Psoas muscle (tissue), 8 donors: ENCODE measurements around the gene IFNA4. TPM values are rescaled to one million over a fixed set of nuclear protein-coding genes. Genes with fewer than 3 reads are reported as not detected.
"Not testable (repeated sequence)": the region's sequence is repeated elsewhere in the genome, so short reads cannot be mapped to it uniquely, and the experiment has no call there.

ENCODE experiments used
- ATAC-seq, 4 donors: fragments of 200-7000 bp; cut with Tn5 transposase; one replicate each; pipeline ENCODE4 v1.9.1; 2020; ENCODE audit warnings: moderate library complexity in 3 of 4, mild to moderate bottlenecking in 2 of 4
- DNase-seq, 2 donors: peaks; one replicate each; pipeline ENCODE4 v3.0.0-alpha.2; 2020
- H3K27ac ChIP-seq: fragments of 200-600 bp; one replicate; pipeline ENCODE4 v1.8.0; 2022
- H3K27me3 ChIP-seq, 3 donors: fragments of 200-600 bp in 1 of 3; one replicate each; pipeline versions ENCODE4 v1.6.1 to v1.8.0; 2013 to 2022; ENCODE audit warnings: low read length in 2 of 3, mild to moderate bottlenecking in 2 of 3, moderate library complexity in 1 of 3; ENCODE audit not compliant: insufficient read depth in 3 of 3
- H3K36me3 ChIP-seq, 2 donors: fragments of 200-600 bp in 1 of 2; one replicate each; pipeline versions ENCODE4 v1.6.1 to v1.8.0; 2013 to 2022; ENCODE audit warnings: low read depth in 1 of 2, mild to moderate bottlenecking in 1 of 2, moderate library complexity in 1 of 2; ENCODE audit not compliant: insufficient read depth in 1 of 2
- H3K4me1 ChIP-seq: fragments of 200-600 bp; one replicate; pipeline ENCODE4 v1.8.0; 2022
- H3K4me3 ChIP-seq: fragments of 200-600 bp; one replicate; pipeline ENCODE4 v1.8.0; 2022; ENCODE audit warnings: mild to moderate bottlenecking
- H3K9me3 ChIP-seq: fragments of 200-600 bp; one replicate; pipeline ENCODE4 v1.8.0; 2022
- WGBS, 3 donors: extraction: QIAGEN DNeasy Blood & Tissue Kit; methylation state at CpG; one replicate each; pipeline versions ENCODE4 v1.1.6 to v1.1.7; 2013; 5-methylcytosine and 5-hydroxymethylcytosine counted together
- intact Hi-C, 2 donors: fragments of 100-400 bp; cut with DNase I; formaldehyde crosslinking; loops; one replicate each; pipeline versions ENCODE4 v1.11.0 to v1.14.2; 2022
- polyA plus RNA-seq, 3 donors: library from polyadenylated mRNA; stranded (reverse); fragments of 200-250 nt; gene quantifications; one replicate each; pipeline ENCODE4 v1.2.3, GENCODE V29; 2013
- total RNA-seq, 4 donors: library from RNA; stranded (reverse); fragmentation: NEBNext Ultra II Directional in 2 of 4; extraction: Animal tissue kit (Norgen Biotek cat#: 25700) in 2 of 4; gene quantifications; one replicate each; pipeline versions ENCODE4 v1.2.1 to v1.2.4, GENCODE V29; 2021 to 2023
- TF ChIP-seq, protein P1 (sequence below): fragments of 200-600 bp; IDR thresholded peaks from one replicate; pipeline ENCODE4 v1.8.0; 2022; ENCODE audit warnings: antibody characterized with exemption
- donor health status: healthy with polysubstance abuse.
- donor health status: DM: no; HTN: no; CAD: no; lungs with moderate emphysema.
- donor health status: Bipolar disorder and iron deficiency.
- donor health status: healthy.
- donor health status: DM: yes; HTN: yes; CAD: no.
- donor health status: DM: no; HTN: no; CAD: no.
- donor health status: DM: no; HTN: no; CAD: no.
- donor health status: DM: yes; HTN: yes; CAD: no.

IFNA4 gene
- total and polyA plus RNA-seq, 7 donors: not detected

DNA sequence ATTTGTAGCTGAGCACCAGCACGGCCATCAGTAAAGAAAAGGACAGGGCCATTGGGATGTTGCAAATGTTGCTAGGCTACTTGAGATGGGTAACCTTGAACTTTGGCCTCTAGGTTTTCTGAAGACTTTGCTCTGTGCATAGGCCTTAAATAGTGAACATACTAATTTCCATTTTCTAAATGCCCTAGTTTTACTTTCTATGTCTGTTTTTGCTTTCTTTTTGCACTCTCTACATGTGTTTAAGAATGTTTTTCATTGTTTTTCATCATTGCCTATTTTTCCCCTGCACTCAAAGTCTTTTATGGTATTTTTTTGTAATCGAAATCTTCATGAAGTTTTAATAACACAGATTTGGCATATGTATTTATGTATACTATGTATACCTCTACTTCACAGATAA, 40.7 kb upstream of the IFNA4 start, which contains the start of gene IFNA17:
TSS of gene IFNA17 (minus strand) at position 101 of the 400 bp plus-strand sequence. CDS start at position 52, 49 bp downstream.
- H3K4me1 ChIP-seq: no peaks in the 10 kb centered on the region
- TF ChIP-seq, protein P1, sequence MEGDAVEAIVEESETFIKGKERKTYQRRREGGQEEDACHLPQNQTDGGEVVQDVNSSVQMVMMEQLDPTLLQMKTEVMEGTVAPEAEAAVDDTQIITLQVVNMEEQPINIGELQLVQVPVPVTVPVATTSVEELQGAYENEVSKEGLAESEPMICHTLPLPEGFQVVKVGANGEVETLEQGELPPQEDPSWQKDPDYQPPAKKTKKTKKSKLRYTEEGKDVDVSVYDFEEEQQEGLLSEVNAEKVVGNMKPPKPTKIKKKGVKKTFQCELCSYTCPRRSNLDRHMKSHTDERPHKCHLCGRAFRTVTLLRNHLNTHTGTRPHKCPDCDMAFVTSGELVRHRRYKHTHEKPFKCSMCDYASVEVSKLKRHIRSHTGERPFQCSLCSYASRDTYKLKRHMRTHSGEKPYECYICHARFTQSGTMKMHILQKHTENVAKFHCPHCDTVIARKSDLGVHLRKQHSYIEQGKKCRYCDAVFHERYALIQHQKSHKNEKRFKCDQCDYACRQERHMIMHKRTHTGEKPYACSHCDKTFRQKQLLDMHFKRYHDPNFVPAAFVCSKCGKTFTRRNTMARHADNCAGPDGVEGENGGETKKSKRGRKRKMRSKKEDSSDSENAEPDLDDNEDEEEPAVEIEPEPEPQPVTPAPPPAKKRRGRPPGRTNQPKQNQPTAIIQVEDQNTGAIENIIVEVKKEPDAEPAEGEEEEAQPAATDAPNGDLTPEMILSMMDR: no peak
- no peak for ATAC-seq
- no peaks in the 10 kb centered on the region for H3K36me3 ChIP-seq
- H3K4me3 ChIP-seq: no peak within 1 kb of the TSS
- 66 to 79% (median 76%) methylated on average over 2 of the region's 2 CpGs for WGBS, 3 donors
- H3K9me3 ChIP-seq: no peaks in the 10 kb centered on the region
- H3K27ac ChIP-seq: no peak within 1 kb of the TSS
- H3K27me3 ChIP-seq: no peaks in the 10 kb centered on the region
- intact Hi-C loops: no loop called here
- DNase-seq: no peak

DNA sequence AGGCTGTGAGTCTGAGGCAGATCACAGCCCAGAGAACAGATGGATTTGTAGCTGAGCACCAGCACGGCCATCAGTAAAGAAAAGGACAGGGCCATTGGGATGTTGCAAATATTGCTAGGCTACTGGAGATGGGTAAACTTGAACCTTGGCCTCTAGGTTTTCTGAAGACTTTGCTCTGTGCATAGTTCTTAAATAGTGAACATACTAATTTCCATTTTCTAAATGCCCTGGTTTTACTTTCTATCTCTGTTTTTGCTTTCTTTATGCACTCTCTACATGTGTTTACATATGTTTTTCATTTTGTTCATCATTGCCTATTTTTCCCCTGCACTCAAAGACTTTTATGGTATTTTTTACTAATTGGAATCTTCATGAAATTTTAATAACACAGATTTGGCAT, 29.8 kb upstream of the IFNA4 start, which contains the start of gene IFNA16:
TSS of gene IFNA16 (minus strand) at position 101 of the 400 bp plus-strand sequence. CDS start at position 95, 6 bp downstream.
- H3K36me3 ChIP-seq, H3K27ac ChIP-seq, H3K9me3 ChIP-seq, intact Hi-C loops, H3K27me3 ChIP-seq, ATAC-seq, DNase-seq, H3K4me1 ChIP-seq, H3K4me3 ChIP-seq: not testable (repeated sequence)
- WGBS, 3 donors: 78 to 92% (median 79%) methylated on average over 1 of the region's 1 CpG

DNA sequence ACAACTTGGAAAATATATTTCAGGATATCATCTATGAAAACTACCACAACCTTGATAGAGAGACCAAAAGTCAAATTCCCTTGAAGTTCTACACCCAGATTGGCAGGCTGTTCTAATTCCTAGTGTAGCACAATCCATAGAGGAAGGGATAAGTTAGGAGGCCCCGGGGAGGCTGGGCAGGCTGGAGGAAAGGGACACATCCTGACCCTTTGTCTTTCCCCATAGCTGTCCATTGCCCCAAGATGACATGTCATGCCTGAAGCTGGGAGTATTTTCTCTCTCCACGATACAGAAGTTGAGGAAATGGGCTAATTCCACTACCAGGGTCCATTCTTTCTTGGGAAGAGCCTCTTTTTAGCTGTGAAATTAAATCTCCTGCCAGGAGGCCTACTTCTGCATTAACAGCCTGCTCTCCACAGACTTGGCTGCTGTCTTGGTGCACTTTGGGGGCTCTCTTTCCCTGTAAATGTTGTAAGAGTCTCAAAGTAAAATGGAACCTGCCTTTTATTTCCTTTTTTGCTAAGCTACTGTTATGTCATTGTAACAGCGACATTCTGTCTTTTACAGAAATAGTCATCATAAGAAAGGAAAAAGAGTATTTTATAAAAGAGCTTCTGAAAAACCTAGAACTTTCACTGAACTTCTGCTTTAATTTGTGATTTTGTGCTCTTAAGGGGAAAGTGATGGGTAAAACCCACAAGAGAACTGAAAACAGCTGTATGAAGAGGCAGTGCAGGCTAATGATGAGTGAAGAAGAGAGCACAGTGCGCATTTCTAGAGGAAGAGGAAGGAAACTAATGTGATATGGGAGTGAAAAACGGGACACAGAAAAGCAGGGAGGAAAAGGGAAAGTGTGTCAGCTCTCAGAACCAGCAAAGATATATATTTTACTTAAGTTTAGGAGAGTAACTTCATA, 26.3 kb upstream of the IFNA4 start:
- intact Hi-C loops, H3K4me1 ChIP-seq, DNase-seq, ATAC-seq, H3K9me3 ChIP-seq, H3K36me3 ChIP-seq, H3K4me3 ChIP-seq, H3K27me3 ChIP-seq, H3K27ac ChIP-seq: not testable (repeated sequence)
- 29 to 37% (median 31%) methylated on average over 4 of the region's 5 CpGs for WGBS, 3 donors

DNA sequence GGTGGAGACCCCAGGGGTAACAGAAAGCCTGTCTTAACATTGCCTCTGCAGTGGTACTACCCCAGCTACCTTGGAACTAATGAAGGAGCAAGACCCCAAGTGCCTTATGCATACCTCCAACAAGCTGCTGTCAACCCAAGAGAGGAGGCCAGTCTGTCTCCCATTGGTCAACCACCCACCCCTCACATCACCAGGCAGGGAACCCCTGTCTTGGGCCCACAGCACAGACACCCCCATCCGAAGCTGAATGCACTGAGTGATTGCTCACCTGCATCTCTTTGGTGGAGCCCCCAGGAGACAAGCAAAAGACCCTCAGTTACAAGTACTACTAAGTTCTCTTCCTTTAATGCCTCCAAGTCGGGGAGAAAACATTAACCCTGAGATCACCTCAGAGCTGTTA, 24.8 kb upstream of the IFNA4 start:
- H3K4me3 ChIP-seq, ATAC-seq, H3K27ac ChIP-seq, H3K9me3 ChIP-seq, H3K27me3 ChIP-seq, intact Hi-C loops, DNase-seq, H3K36me3 ChIP-seq, H3K4me1 ChIP-seq: not testable (repeated sequence)
- WGBS, 3 donors: 56 to 75% (median 60%) methylated on average over 2 of the region's 2 CpGs

DNA sequence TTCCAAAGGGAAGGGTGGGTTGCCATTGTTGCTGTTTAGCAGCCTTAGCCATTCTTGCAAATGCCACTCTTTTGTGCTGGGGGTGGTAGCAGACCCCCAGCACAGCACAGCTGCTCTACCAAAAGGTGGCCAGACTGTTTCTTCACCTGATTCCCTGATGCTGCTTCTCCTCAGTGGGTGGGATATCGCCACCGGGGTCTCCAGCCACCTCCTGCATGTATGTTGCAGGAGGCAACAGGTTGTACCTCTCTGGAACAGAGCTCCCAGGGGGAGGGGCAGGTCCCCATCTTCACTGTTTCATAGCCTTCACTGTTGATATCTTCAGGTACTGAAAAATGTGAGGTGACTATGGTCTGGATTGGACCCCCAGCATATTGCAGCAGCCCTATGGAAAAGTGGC, 23.4 kb upstream of the IFNA4 start:
- H3K27me3 ChIP-seq, ATAC-seq, H3K9me3 ChIP-seq, DNase-seq, intact Hi-C loops, H3K27ac ChIP-seq, H3K36me3 ChIP-seq, H3K4me3 ChIP-seq, H3K4me1 ChIP-seq: not testable (repeated sequence)
- WGBS, 3 donors: 89 to 100% (median 93%) methylated on average over 2 of the region's 2 CpGs

DNA sequence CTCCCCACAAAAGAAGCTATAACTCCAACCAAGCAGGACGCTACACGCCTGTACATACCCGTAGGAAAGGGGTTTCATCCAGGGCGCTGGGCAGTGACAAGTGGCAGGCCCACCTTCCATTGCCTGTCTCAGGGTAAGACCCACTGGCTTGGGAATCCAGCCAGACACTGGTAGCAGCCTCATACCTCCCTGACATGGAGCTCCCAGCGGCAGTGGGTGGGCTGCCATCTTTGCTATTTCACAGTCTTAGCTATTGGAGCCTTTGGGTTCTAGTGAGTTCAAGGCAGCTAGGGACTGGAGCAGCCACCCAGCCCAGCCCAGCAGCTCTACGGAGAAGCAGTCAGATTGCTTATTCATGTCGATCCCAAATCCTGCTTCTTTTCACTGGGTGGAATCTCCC, 22.9 kb upstream of the IFNA4 start:
- no peak overlapping the region for H3K27ac ChIP-seq
- no peaks in the 10 kb centered on the region for H3K4me1 ChIP-seq
- H3K36me3 ChIP-seq: no peaks in the 10 kb centered on the region
- TF ChIP-seq, protein P1: no peak
- H3K9me3 ChIP-seq: no peaks in the 10 kb centered on the region
- intact Hi-C loops: no loop called here
- H3K27me3 ChIP-seq: no peaks in the 10 kb centered on the region
- DNase-seq: no peak
- no peak for ATAC-seq
- H3K4me3 ChIP-seq: no peak overlapping the region
- 87 to 92% (median 90%) methylated on average over 7 of the region's 7 CpGs for WGBS, 3 donors

DNA sequence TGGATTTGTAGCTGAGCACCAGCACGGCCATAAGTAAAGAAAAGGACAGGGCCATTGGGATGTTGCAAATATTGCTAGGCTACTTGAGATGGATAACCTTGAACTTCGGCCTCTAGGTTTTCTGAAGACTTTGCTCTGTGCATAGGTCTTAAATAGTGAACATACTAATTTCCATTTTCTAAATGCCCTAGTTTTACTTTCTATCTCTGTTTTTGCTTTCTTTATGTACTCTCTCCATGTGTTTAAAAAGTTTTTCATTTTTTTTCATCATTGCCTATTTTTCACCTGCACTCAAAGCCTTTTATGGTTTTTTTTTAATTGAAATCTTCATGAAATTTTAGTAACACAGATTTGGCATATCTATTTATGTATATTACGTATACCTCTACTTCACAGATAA, 19.7 kb upstream of the IFNA4 start, which contains the start of gene IFNA10:
TSS of gene IFNA10 (minus strand) at position 101 of the 400 bp plus-strand sequence. CDS start at position 55, 46 bp downstream.
- intact Hi-C loops, H3K4me1 ChIP-seq, H3K9me3 ChIP-seq, H3K27me3 ChIP-seq, H3K36me3 ChIP-seq, DNase-seq, H3K27ac ChIP-seq, ATAC-seq, H3K4me3 ChIP-seq: not testable (repeated sequence)
- WGBS, 3 donors: 76 to 83% (median 80%) methylated on average over 3 of the region's 3 CpGs
